Caco-2 (cell line): ENCODE results near the gene PVALEF. TPM values are rescaled to one million over a fixed set of nuclear protein-coding genes. Genes with fewer than 3 reads are reported as not detected.

Experiments
- BruUV-seq: library from RNA; stranded (reverse); fragments of 400-500 nt; replicated peaks from 2 replicates; lab custom pipeline; 2021; lab: Mats Ljungman, UMichigan
- CTCF ChIA-PET: fragments of 300-600 bp; sonication (Branson Sonifier 250); formaldehyde crosslinking; loops from one replicate; lab custom pipeline; 2022; ENCODE audit warnings: antibody characterized with exemption; lab: Charles Lee
- POLR2A ChIA-PET: fragments of 300-600 bp; sonication (Branson Sonifier 250); formaldehyde crosslinking; loops from one replicate; lab custom pipeline; 2022; ENCODE audit warnings: antibody characterized with exemption; lab: Charles Lee
- DNase-seq, 2 experiments: peaks; one replicate each; pipeline versions ENCODE4 v3.0.0 to v3.0.0-alpha.2; 2020 to 2022
- H3K27me3 ChIP-seq: replicated peaks from 2 replicates; pipeline ENCODE4 v1.6.0; 2011; ENCODE audit warnings: low read length; ENCODE audit not compliant: control insufficient read depth, insufficient read depth
- H3K36me3 ChIP-seq: 2 replicates; pipeline ENCODE4 v1.5.1; 2011; ENCODE audit warnings: low read length; ENCODE audit not compliant: control insufficient read depth, insufficient read depth
- H3K4me1 ChIP-seq: fragments of 250-450 bp; sonication (Bioruptor Pico); 2 replicates; pipeline ENCODE4 v1.5.1; 2020; ENCODE audit warnings: mild to moderate bottlenecking
- H3K4me3 ChIP-seq: 2 replicates; pipeline ENCODE4 v1.5.1; 2011; ENCODE audit warnings: low read depth, mild to moderate bottlenecking, control low read depth, low read length
- H3K9me3 ChIP-seq: fragments of 250-450 bp; sonication (Bioruptor Pico); 2 replicates; pipeline ENCODE4 v1.5.1; 2020; ENCODE audit warnings: mild to moderate bottlenecking, moderate library complexity
- H3K27ac Mint-ChIP-seq: one replicate; pipeline ENCODE4 v1.8.0; 2022; ENCODE audit warnings: mixed read lengths; ENCODE audit not compliant: unreplicated experiment
- H3K27me3 Mint-ChIP-seq: one replicate; pipeline ENCODE4 v1.8.0; 2022; ENCODE audit warnings: mixed read lengths; ENCODE audit not compliant: insufficient read depth, unreplicated experiment
- H3K36me3 Mint-ChIP-seq: one replicate; pipeline ENCODE4 v1.8.0; 2022; ENCODE audit warnings: mild to moderate bottlenecking, mixed read lengths; ENCODE audit not compliant: insufficient read depth, unreplicated experiment
- H3K4me1 Mint-ChIP-seq: one replicate; pipeline ENCODE4 v1.8.0; 2022; ENCODE audit warnings: low read depth, mixed read lengths; ENCODE audit not compliant: unreplicated experiment
- H3K4me3 Mint-ChIP-seq: one replicate; pipeline ENCODE4 v1.8.0; 2022; ENCODE audit warnings: mild to moderate bottlenecking, moderate library complexity, mixed read lengths; ENCODE audit not compliant: unreplicated experiment
- H3K9me3 Mint-ChIP-seq: one replicate; pipeline ENCODE4 v1.8.0; 2022; ENCODE audit warnings: mixed read lengths; ENCODE audit not compliant: unreplicated experiment
- CTCF ChIP-seq, 2 experiments: fragments of 200-600 bp in 1 of 2; IDR thresholded peaks; 1 replicate in 1 of 2; 2 replicates in 1 of 2; pipeline versions ENCODE4 v1.5.1 to v1.8.0; 2011 to 2022; ENCODE audit warnings: antibody characterized with exemption in 1 of 2, control low read depth in 1 of 2, inconsistent platforms in 1 of 2, low read depth in 1 of 2, low read length in 1 of 2, mild to moderate bottlenecking in 1 of 2, moderate library complexity in 1 of 2; ENCODE audit not compliant: insufficient read depth in 1 of 2, severe bottlenecking in 1 of 2, unreplicated experiment in 1 of 2
- intact Hi-C: fragments of 100-400 bp; cut with micrococcal nuclease; formaldehyde crosslinking; loops from one replicate; pipeline ENCODE4 v1.10.0; 2022; ENCODE audit not compliant: unreplicated experiment
- total RNA-seq: library from RNA; stranded (reverse); gene quantifications from 2 replicates; pipeline ENCODE4 v1.2.3, GENCODE V29; 2022

Gene PVALEF
- total RNA-seq, 1 experiment from 2014 or later: not detected

GRCh38 chr17:81156866-81157805, 8.2 kb upstream of the PVALEF start:
- no peaks in the 10 kb centered on the region for H3K36me3 Mint-ChIP-seq
- no peaks in the 10 kb centered on the region for H3K4me1 Mint-ChIP-seq
- no peaks in the 10 kb centered on the region for H3K9me3 ChIP-seq
- no peaks in the 10 kb centered on the region for H3K27me3 Mint-ChIP-seq
- no peak overlapping the region for H3K4me3 ChIP-seq
- H3K27me3 ChIP-seq: no peaks in the 10 kb centered on the region
- TF ChIP-seq CTCF (IDR thresholded peaks at IDR 0.05; ENCODE audit: insufficient read depth in 1 of 2, low read depth in 1 of 2, low read length in 1 of 2, severe bottlenecking in 1 of 2, unreplicated experiment in 1 of 2): no peak
- H3K4me1 ChIP-seq: no peaks in the 10 kb centered on the region
- no peak for DNase-seq
- no peak overlapping the region for H3K27ac Mint-ChIP-seq
- H3K9me3 Mint-ChIP-seq: no peaks in the 10 kb centered on the region
- no peaks in the 10 kb centered on the region for H3K36me3 ChIP-seq
- ChIA-PET CTCF (no interaction called here), POLR2A (no interaction called here)
- intact Hi-C loops: no loop called here
- H3K4me3 Mint-ChIP-seq: no peak overlapping the region
- no TSS peak for BruUV-seq

- no peak overlapping the region for H3K4me3 Mint-ChIP-seq
- BruUV-seq: no TSS peak
- no peak overlapping the region for H3K27ac Mint-ChIP-seq
- Histone ChIP-seq H3K27me3 (no peaks in the 10 kb centered on the region), H3K36me3 (no peaks in the 10 kb centered on the region), H3K4me3 (no peak overlapping the region), H3K9me3 (no peaks in the 10 kb centered on the region), H3K4me1 (no peaks in the 10 kb centered on the region)
- POLR2A ChIA-PET: no interaction called here
- TF ChIP-seq CTCF (IDR thresholded peaks at IDR 0.05; ENCODE audit: insufficient read depth in 1 of 2, low read depth in 1 of 2, low read length in 1 of 2, severe bottlenecking in 1 of 2, unreplicated experiment in 1 of 2): no peak
- DNase-seq: no peak
- intact Hi-C loops: no loop called here
- no peaks in the 10 kb centered on the region for H3K36me3 Mint-ChIP-seq
- H3K27me3 Mint-ChIP-seq: no peaks in the 10 kb centered on the region
- CTCF ChIA-PET: no interaction called here
- H3K4me1 Mint-ChIP-seq: no peaks in the 10 kb centered on the region
- no peaks in the 10 kb centered on the region for H3K9me3 Mint-ChIP-seq
Observed at GRCh38 chr17:81157848-81158687, 7.2 kb upstream of the PVALEF start.
